ENCODE data around the gene OR52N1. TPM values are rescaled to one million over a fixed set of nuclear protein-coding genes. Genes with fewer than 3 reads are reported as not detected.

The OR52N1 gene
- total and polyA plus RNA-seq, 2 of the 4 experiments (the other 2 are of a cell fraction): not detected

GRCh38 chr11:5753943-5754342 lies 37.1 kb downstream of the OR52N1 start, which contains the start of gene OR52N4:
OR52N4 (plus strand) TSS chr11:5754243; CDS start chr11:5754741, 498 bp downstream.
- TF ChIP-seq BHLHE40 (IDR thresholded peaks at IDR 0.05; ENCODE audit: low read depth, low read length) (no peak), MXI1 (IDR thresholded peaks at IDR 0.05; ENCODE audit: borderline replicate concordance, low read depth, low read length) (no peak), MAZ (IDR thresholded peaks at IDR 0.05; ENCODE audit: borderline replicate concordance, low read depth, low read length) (no peak), NFE2L2 (IDR thresholded peaks at IDR 0.05; ENCODE audit: low read depth, low read length) (no peak), FOS (IDR thresholded peaks at IDR 0.05; ENCODE audit: low read depth, low read length) (no peak), RAD21 (IDR thresholded peaks at IDR 0.05; ENCODE audit: low read length) (no peak), CEBPB (IDR thresholded peaks at IDR 0.05; ENCODE audit: low read depth, low read length) (no peak)
- TF ChIP-seq, protein P1, sequence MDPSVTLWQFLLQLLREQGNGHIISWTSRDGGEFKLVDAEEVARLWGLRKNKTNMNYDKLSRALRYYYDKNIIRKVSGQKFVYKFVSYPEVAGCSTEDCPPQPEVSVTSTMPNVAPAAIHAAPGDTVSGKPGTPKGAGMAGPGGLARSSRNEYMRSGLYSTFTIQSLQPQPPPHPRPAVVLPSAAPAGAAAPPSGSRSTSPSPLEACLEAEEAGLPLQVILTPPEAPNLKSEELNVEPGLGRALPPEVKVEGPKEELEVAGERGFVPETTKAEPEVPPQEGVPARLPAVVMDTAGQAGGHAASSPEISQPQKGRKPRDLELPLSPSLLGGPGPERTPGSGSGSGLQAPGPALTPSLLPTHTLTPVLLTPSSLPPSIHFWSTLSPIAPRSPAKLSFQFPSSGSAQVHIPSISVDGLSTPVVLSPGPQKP (IDR thresholded peaks at IDR 0.05; ENCODE audit: borderline replicate concordance, low read depth, low read length): no peak
- Histone ChIP-seq H3K4me3 (ENCODE audit: insufficient read depth, low read depth, low read length) (no peak within 1 kb of the TSS), H3K9me1 (ENCODE audit: insufficient read depth, low read length) (no peaks in the 10 kb centered on the region), H3K79me1 (ENCODE audit: low read depth in 1 of 2, low read length in 2 of 2) (no peaks in the 10 kb centered on the region), H4K5ac (ENCODE audit: low read depth, low read length) (no peak within 1 kb of the TSS), H3K14ac (replicated peaks; ENCODE audit: low read depth, low read length) (no peak within 1 kb of the TSS), H3K18ac (ENCODE audit: low read depth, low read length) (no peak within 1 kb of the TSS), H4K91ac (ENCODE audit: insufficient read depth, low read depth, low read length) (no peak within 1 kb of the TSS), H3K27me3 (ENCODE audit: control insufficient read depth, insufficient read depth, low read length) (no peaks in the 10 kb centered on the region), H3K23ac (ENCODE audit: low read depth, low read length) (no peak within 1 kb of the TSS), H2BK5ac (ENCODE audit: low read depth, low read length, poor library complexity, severe bottlenecking) (no peak within 1 kb of the TSS), H3K27ac (ENCODE audit: insufficient read depth, low read length) (no peak within 1 kb of the TSS), H3K4me2 (ENCODE audit: low read depth, low read length) (no peak within 1 kb of the TSS), H2BK15ac (ENCODE audit: low read depth, low read length) (no peak within 1 kb of the TSS), H4K20me1 (ENCODE audit: insufficient read depth, low read length) (no peaks in the 10 kb centered on the region), H4K8ac (ENCODE audit: low read depth in 2 of 2, low read length in 2 of 2) (no peak within 1 kb of the TSS), H3K4me1 (ENCODE audit: control insufficient read depth, insufficient read depth, low read length) (no peaks in the 10 kb centered on the region), H2BK20ac (ENCODE audit: low read depth, low read length) (no peak within 1 kb of the TSS), H3K4ac (ENCODE audit: low read depth, low read length) (no peak within 1 kb of the TSS), H2BK120ac (ENCODE audit: low read depth, low read length) (no peak within 1 kb of the TSS), H2AK9ac (replicated peaks; ENCODE audit: low read depth, low read length, poor library complexity) (no peak within 1 kb of the TSS), H3K9ac (ENCODE audit: low read depth, low read length) (no peak within 1 kb of the TSS), H2AFZ (replicated peaks; ENCODE audit: low read length, poor library complexity) (no peak within 1 kb of the TSS), H3K36me3 (ENCODE audit: control insufficient read depth, insufficient read depth, low read length) (no peaks in the 10 kb centered on the region), H3K9me3 (ENCODE audit: control insufficient read depth, insufficient read depth, low read length) (no peaks in the 10 kb centered on the region), H2AK5ac (ENCODE audit: low read depth, low read length) (no peak within 1 kb of the TSS), H3K56ac (ENCODE audit: extremely low read depth, insufficient read depth, low read length) (no peak within 1 kb of the TSS)
- no peak for DNase-seq
- intact Hi-C loops (cut with micrococcal nuclease) (no loop called here), in situ Hi-C loops (cut with MboI; ENCODE audit: low sequenced_read_pairs) (no loop called here), dilution Hi-C loops (cut with HindIII; ENCODE audit: low sequenced_read_pairs, unreplicated experiment) (no loop called here)
- ChIA-PET POLR2A (ENCODE audit: unreplicated experiment) (no interaction called here), CTCF (no interaction called here)
- no TSS peak for BruUV-seq (replicated peaks)
- no CpG with 5 or more reads among the region's 1 CpG for WGBS, 2 experiments (ENCODE audit: extremely low coverage in 2 of 2, insufficient read length in 1 of 2)
- ATAC-seq (ENCODE audit: low read depth): no peak
